Measurements from ENCODE around the gene MROH2A.

DNA sequence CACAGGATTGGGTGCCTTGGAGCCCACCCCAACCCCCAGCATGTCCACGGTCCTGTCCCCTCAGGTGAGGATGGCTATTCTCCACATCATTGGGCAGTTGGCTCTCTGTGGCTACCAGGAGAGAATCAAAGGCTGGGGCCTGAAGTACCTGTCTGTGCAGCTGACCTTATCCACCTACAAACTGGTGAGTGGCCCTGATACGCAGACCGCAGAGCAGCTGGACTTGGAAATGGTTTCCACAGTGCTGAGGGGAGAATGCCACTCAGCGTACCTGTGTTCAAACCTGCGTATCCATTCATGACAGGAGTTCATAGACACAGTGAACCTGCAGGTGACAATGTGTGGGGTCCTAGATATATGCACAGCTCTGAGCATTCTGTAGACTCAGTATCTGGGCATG lies 21.6 kb downstream of the MROH2A start:
- no peak for TF ChIP-seq EZH2 (IDR thresholded peaks at IDR 0.05; ENCODE audit: insufficient read depth, poor library complexity, severe bottlenecking)
- no peak for TF ChIP-seq EZH2phosphoT487 (IDR thresholded peaks at IDR 0.05; ENCODE audit: insufficient read depth, low read depth)
